ENCODE measurements around the gene MYOF.
"Not testable (repeated sequence)": the region's sequence is repeated elsewhere in the genome, so short reads cannot be mapped to it uniquely, and the experiment has no call there.

The MYOF gene

DNA sequence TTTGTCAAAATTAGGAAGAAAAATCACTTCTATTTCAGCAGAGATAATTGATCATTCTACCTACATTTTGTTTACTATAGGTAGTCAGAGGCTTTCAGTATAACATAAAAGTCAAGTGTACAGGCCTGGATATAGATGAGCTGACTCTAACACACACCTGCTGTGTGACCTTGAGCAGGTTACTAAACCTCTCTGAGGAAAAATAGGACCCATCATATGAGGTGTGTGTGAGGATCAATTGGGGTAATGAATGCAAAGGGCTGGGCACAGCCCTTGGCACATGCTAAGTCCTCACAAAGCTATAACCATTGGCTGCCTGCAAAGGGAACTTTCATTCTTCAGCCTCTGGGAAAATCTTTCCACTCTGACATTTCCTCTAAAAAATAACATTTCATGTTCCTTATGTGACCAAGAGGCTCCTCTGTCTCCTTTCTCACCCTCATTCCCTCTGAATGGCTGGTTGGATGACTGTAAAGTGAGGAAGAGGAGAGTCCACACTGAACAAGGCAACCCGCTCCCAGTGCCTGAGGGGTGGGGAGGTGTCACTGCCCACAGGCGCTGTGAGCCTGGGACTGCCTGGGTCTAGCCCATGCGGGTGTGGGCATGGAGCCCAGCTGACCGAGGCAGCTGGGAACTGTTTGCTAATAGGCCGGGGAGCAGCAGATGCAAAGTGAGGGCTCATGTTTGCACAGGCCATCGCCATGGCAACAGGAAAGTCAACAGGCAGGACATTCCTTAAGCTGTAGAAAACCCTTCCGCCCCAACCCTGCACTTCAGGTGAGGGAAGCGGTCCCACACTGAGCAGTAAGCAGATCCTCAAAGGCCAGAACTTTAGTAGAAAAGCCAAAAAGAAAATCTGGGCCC is 36.8 kb downstream of the MYOF start:
- TF ChIP-seq, protein P1, sequence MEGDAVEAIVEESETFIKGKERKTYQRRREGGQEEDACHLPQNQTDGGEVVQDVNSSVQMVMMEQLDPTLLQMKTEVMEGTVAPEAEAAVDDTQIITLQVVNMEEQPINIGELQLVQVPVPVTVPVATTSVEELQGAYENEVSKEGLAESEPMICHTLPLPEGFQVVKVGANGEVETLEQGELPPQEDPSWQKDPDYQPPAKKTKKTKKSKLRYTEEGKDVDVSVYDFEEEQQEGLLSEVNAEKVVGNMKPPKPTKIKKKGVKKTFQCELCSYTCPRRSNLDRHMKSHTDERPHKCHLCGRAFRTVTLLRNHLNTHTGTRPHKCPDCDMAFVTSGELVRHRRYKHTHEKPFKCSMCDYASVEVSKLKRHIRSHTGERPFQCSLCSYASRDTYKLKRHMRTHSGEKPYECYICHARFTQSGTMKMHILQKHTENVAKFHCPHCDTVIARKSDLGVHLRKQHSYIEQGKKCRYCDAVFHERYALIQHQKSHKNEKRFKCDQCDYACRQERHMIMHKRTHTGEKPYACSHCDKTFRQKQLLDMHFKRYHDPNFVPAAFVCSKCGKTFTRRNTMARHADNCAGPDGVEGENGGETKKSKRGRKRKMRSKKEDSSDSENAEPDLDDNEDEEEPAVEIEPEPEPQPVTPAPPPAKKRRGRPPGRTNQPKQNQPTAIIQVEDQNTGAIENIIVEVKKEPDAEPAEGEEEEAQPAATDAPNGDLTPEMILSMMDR (conservative IDR thresholded peaks at IDR 0.05; ENCODE audit: control insufficient read depth, insufficient read depth, low read depth, low read length) = no peak
- DNase-seq (ENCODE audit: low read depth) = peak; percentile 93

DNA sequence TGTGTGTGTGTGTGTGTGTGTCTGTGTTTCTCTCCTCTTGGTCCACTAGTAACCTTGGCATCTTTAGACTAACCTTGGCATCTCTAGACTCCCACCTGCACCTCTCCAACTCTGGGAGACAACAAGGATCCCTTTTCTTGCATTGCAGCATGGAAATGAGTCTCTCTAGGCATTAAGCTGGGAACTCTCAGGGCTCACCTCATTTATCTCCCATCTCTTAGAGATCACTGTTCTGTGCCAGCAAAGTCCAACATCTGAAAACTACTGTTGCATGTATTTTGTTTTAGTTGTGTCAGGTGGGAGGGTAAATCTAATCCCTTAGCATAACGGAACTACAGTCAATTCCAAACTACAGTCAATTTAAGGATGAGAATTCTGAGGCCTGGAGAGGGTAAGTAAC is 38.7 kb downstream of the MYOF start:
- no peak for DNase-seq (ENCODE audit: low read depth)
- TF ChIP-seq, protein P1 (conservative IDR thresholded peaks at IDR 0.05; ENCODE audit: control insufficient read depth, insufficient read depth, low read depth, low read length) = no peak

More for the DNA sequence above, 36.8 kb downstream of the MYOF start:
- H3K4me3 ChIP-seq (ENCODE audit: control insufficient read depth, low read depth, low read length) = no peak overlapping the region

DNA sequence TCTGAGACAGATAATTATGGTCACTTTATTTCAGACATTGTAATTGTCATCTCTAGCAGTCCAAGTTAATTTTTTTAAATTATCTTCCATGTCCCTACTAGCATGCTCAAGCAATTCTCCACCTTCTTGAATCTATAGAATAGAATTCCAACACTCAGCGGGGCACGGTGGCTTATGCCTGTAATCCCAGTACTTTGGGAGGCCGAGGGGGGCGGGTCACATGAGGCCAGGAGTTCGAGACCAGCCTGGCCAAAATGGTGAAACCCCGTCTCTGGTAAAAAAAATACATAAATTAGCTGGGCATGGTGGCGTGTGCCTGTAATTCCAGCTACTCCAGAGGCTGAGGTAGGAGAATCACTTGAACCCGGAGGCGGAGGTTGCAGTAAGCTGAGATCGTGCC is 39.4 kb downstream of the MYOF start:
- H3K4me3 ChIP-seq (ENCODE audit: control insufficient read depth, low read depth, low read length); DNase-seq (ENCODE audit: low read depth): not testable (repeated sequence)

More for the DNA sequence above, 38.7 kb downstream of the MYOF start:
- no peak overlapping the region for H3K4me3 ChIP-seq (ENCODE audit: control insufficient read depth, low read depth, low read length)

DNA sequence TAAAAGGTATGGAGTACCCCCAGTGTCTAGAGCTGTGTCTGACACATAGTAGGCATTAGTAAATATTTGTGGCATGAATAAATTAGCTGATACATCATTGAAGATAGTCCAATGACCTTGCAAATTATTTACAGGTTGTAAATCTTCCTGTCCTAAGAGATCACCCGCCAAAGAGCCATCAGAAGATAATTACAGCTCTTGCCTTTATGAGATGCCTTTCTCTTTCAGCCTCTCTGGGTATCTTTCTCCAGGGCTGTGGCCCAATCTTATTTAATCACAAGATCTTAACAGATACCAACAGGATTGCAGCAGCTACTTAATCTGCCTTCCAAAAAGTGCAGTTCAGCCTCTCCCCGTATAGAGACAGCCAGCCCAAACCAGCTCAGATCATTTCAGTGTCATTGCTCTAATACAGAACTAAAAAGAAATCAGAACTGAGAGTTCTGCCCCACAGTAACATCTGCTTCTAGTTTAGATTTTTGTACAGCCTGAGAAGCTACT is 41.5 kb downstream of the MYOF start:
- TF ChIP-seq, protein P1 (conservative IDR thresholded peaks at IDR 0.05; ENCODE audit: control insufficient read depth, insufficient read depth, low read depth, low read length) = no peak
- no peak overlapping the region for H3K4me3 ChIP-seq (ENCODE audit: control insufficient read depth, low read depth, low read length)
- DNase-seq (ENCODE audit: low read depth) = peak; percentile 51

DNA sequence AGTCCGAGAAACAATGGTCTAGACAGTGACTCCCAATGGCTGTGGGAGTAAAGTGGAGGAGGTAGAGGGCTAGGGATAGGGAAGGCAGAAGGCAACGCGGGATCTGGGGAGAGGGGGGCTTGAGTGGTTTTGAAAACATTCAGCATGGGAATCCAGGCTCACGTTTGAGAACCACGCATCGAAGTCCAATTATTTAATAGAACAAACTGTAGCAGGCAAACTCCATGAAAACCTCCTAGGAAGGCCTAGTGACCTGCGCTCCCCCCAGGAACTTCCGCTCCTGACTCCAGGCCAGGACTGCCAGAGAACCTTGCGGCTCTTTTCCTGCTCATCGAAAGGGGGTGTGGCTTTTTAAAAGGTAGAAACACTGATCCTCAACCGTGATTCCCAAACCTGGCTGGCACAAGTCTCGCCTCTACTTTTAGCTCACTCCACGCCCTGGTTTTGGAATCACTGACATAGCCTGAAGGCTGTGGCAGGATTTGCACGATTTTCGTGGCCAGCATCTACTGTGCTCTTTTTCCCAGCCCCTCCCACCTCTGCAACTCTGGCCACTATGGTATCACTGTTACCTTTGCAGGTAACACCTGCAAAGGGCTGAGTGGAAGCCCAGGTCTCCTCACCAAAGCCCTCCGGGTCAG is 43.4 kb downstream of the MYOF start:
- no peak overlapping the region for H3K4me3 ChIP-seq (ENCODE audit: control insufficient read depth, low read depth, low read length)
- TF ChIP-seq, protein P1 (conservative IDR thresholded peaks at IDR 0.05; ENCODE audit: control insufficient read depth, insufficient read depth, low read depth, low read length) = no peak
- DNase-seq (ENCODE audit: low read depth) = no peak

DNA sequence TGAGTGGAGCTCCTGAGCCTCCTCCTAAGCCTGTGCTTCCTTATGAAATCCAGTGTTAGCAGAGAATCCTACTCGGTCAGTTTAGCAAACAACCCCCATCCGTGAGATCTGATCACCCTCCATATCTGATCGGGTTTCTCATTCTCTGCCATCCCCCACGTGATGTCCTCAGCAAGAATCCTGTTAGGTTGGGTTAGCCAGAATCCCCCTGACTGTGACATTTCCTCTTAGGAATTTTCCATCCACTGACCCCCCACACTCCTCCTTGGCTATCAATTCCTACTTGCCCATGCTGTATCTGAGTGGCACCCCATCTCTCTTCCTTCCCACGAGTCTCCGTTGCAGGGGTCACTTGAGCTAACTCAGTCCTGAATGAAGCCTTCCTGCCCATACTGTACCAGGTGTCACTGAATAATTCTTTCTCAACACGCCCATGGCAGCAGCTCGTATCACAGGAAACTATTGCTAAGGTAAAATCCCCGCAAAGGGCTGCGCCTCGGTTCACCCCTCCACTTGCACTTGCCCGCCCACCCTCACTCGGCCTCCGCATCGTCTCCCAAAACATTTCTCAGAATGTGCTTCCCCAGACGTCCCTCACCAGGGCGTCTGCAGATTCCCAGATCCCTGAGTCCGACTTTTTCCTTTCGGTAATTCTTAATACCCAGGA is 44.1 kb downstream of the MYOF start:
- DNase-seq (ENCODE audit: low read depth) = peak; percentile 75
- TF ChIP-seq, protein P1 (conservative IDR thresholded peaks at IDR 0.05; ENCODE audit: control insufficient read depth, insufficient read depth, low read depth, low read length) = no peak
- no peak overlapping the region for H3K4me3 ChIP-seq (ENCODE audit: control insufficient read depth, low read depth, low read length)

Measured in fibroblast of mammary gland (primary cell).